Adipocyte (in vitro differentiated cells): ENCODE results near the gene RASGRP3.
A peak's percentile ranks its signal among the peaks of the same experiment; 100 is the strongest.

Experiments used
- DNase-seq: peaks from one replicate; pipeline ENCODE4 v3.0.0-alpha.2; 2015; ENCODE audit warnings: low read depth
- H3K27me3 ChIP-seq: replicated peaks from 2 replicates; pipeline ENCODE4 v1.7.0; 2013; ENCODE audit warnings: mild to moderate bottlenecking, low read length, moderate library complexity; ENCODE audit not compliant: control insufficient read depth, insufficient read depth
- H3K36me3 ChIP-seq: 2 replicates; pipeline ENCODE4 v1.7.0; 2013; ENCODE audit warnings: low read length, mild to moderate bottlenecking, moderate library complexity; ENCODE audit not compliant: control insufficient read depth, insufficient read depth, severe bottlenecking
- H3K4me1 ChIP-seq: 2 replicates; pipeline ENCODE4 v1.7.0; 2013; ENCODE audit warnings: mild to moderate bottlenecking, low read length, moderate library complexity; ENCODE audit not compliant: control insufficient read depth, insufficient read depth
- H3K4me3 ChIP-seq: 2 replicates; pipeline ENCODE4 v1.7.0; 2013; ENCODE audit warnings: mild to moderate bottlenecking, low read length, moderate library complexity
- H3K9ac ChIP-seq: 2 replicates; pipeline ENCODE4 v1.7.0; 2013; ENCODE audit warnings: mild to moderate bottlenecking, low read length, moderate library complexity
- H3K9me3 ChIP-seq: 2 replicates; pipeline ENCODE4 v1.7.0; 2013; ENCODE audit warnings: mild to moderate bottlenecking, low read length, moderate library complexity; ENCODE audit not compliant: control insufficient read depth

Gene RASGRP3

DNA sequence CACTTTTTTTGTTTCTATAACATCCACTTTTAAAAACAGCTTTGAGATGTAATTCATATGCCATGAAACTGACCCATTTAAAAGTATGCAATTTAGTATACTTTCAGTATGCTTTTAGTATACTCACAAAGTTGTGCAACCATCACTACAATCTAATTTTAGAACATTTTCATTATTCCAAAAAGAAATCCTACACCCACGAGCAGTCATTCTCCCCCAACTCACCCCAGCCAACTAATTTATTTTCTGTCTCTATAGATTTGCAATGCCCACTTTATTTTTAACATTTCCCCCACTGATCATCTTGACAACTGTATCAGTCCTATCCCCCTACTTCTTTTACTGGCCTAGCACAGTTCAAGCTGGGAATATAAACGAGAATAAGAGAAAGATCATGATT is 83.6 kb downstream of the RASGRP3 start:
- Histone ChIP-seq H3K36me3 (peaks cover 4% of the 10 kb centered on the region), H3K4me1 (peaks cover 18% of the 10 kb centered on the region), H3K9ac (no peak overlapping the region), H3K27me3 (no peaks in the 10 kb centered on the region), H3K4me3 (no peak overlapping the region), H3K9me3 (no peaks in the 10 kb centered on the region)
- peak; percentile 50 for DNase-seq

DNA sequence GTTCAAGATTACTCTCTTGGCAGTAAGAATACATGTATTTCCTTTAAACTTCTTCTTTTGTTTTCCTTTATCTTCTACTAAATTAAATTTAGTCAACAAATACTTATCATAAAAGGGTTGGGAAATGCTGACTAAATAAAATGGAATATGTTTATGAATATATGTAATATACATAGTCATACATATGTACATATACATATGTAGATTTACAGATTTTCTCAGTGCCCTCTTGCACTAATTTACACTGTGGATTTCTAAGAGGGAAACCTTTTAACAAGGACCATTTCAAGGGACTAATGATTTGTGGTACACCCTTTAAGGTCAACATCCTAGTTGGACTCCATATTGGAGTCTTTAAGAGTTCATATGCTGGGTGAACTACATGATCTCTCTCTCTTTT is 85.4 kb downstream of the RASGRP3 start:
- Histone ChIP-seq H3K36me3 (peaks cover 4% of the 10 kb centered on the region), H3K4me1 (peaks cover 12% of the 10 kb centered on the region)
- no peak for DNase-seq

DNA sequence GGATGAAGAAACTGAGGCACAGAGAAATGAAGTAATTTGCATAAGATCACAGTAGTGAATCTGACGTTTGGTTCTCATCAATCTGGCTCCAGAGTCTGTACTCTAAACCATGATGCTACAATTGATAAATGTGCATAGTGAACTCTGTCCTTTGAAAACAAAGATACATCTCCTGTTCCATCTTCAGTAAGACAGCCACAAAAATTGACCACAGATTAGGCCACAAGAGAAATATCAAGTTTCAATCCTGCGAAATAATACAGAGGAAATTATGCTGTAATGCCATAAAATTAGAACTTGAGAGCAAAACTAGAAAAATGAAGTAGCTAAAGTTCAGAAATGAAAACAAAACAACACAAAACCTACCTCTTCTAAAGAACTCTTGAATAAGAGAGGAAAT is 94.2 kb downstream of the RASGRP3 start:
- H3K36me3 ChIP-seq, result no peaks in the 10 kb centered on the region
- H3K4me3 ChIP-seq, result no peak overlapping the region
- H3K9me3 ChIP-seq, result no peaks in the 10 kb centered on the region
- H3K9ac ChIP-seq, result no peak overlapping the region
- DNase-seq, result no peak
- no peaks in the 10 kb centered on the region for H3K4me1 ChIP-seq
- no peaks in the 10 kb centered on the region for H3K27me3 ChIP-seq

More for the DNA sequence above, 85.4 kb downstream of the RASGRP3 start:
- Histone ChIP-seq H3K4me3 (no peak overlapping the region), H3K27me3 (no peaks in the 10 kb centered on the region), H3K9ac (no peak overlapping the region), H3K9me3 (no peaks in the 10 kb centered on the region)

DNA sequence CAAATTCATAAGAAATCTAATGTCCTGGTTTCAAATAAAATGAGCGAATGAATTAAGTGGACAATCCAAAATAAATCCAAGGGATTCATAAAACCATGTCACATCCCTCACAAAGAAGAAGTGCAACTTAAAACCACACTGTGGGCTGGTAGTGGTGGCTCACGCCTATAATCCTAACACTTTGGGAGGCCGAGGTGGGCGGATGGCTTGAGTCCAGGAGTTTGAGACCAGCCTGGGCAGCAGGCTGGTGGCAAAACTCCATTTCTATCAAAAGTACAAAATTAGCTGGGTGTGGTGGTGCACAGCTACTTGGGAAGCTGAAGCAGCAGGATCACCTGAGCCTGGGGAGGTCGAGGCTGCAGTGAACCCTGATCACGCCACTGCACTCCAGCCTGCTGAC is 97.2 kb downstream of the RASGRP3 start:
- H3K36me3 ChIP-seq, result no peaks in the 10 kb centered on the region
- no peak for DNase-seq
- H3K9me3 ChIP-seq, result no peaks in the 10 kb centered on the region
- no peak overlapping the region for H3K9ac ChIP-seq
- peaks cover 7% of the 10 kb centered on the region for H3K4me1 ChIP-seq
- no peaks in the 10 kb centered on the region for H3K27me3 ChIP-seq
- no peak overlapping the region for H3K4me3 ChIP-seq

DNA sequence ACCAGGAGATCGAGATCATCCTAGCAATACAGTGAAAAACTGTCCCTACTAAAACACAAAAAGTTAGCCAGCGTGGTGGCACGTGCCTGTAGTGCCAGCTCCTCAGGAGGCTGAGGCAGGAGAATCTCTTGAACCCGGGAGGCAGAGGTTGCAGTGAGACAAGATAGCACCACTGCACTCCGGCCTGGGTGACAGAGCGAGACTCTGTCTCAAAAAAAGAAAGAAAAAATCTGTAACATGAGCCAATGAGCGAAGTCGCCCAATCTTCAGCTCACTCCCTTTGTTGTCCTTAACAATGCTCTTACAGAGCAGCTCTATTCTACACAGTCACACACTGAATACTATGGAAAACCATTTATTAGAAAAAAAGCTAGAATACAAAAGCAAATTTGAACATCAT is 100.6 kb downstream of the RASGRP3 start:
- no peak overlapping the region for H3K9ac ChIP-seq
- DNase-seq, result no peak
- no peaks in the 10 kb centered on the region for H3K27me3 ChIP-seq
- no peaks in the 10 kb centered on the region for H3K9me3 ChIP-seq
- H3K36me3 ChIP-seq, result no peaks in the 10 kb centered on the region
- H3K4me3 ChIP-seq, result no peak overlapping the region
- peaks cover 7% of the 10 kb centered on the region for H3K4me1 ChIP-seq

DNA sequence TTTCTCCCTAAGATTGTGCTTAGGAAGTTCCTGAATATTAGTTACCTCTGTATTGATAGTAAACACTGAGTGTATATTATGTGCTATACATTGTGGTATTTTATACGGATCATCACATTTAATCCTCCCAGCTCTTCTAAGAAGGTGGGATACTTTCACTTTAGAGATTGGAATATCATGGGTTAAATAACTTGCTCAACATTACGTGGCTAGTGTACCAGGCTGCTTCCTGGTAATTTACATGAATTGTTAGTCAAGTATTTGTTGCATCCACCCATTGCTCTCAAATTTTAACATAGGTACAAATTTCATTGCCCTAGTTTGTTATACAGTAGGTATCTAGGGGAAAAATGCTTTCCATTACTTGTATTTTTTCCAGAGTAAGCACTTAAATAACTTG is 101.2 kb downstream of the RASGRP3 start:
- no peaks in the 10 kb centered on the region for H3K36me3 ChIP-seq
- peak; percentile 38 for DNase-seq
- no peak overlapping the region for H3K4me3 ChIP-seq
- H3K9me3 ChIP-seq, result no peaks in the 10 kb centered on the region
- H3K27me3 ChIP-seq, result no peaks in the 10 kb centered on the region
- H3K4me1 ChIP-seq, result peaks cover 7% of the 10 kb centered on the region
- no peak overlapping the region for H3K9ac ChIP-seq

DNA sequence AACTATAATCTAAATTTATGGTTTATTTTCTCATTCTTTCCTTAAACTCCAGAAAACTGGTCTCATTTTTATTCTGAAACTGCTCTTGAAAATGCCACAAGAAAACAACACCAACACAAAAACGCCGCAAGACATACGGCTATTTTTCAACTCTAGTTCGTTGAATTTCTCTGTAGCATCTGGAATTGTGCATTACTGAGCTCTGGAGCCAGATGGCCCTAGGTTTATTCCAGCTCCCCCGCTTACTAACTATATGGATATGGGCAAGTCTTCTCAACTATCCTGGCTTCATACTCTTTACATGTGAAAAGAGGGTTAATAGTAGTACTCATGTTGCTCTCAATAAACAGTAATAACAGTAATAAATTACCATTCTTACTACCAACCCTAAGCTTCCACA is 102.8 kb downstream of the RASGRP3 start:
- Histone ChIP-seq H3K27me3 (no peaks in the 10 kb centered on the region), H3K4me3 (no peak overlapping the region), H3K36me3 (peaks cover 9% of the 10 kb centered on the region), H3K9me3 (no peaks in the 10 kb centered on the region), H3K4me1 (peaks cover 7% of the 10 kb centered on the region), H3K9ac (no peak overlapping the region)
- DNase-seq, result no peak

DNA sequence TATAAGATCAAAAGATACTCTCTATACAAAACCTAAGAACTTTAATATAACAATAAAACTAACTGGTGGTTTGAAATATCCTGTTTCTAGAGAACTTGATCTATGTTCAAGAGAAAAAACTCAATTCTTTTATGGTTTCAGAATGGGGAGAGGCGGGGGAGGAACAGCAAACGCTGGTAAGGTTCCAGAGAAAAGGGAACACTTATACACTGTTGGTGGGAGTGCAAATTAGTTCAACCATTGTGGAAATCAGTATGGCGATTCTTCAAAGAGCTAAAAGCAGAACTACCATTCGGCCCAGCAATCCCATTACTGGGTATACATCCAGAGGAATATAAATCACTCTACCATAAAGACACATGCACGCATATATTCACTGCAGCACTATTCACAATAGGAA is 105.4 kb downstream of the RASGRP3 start:
- Histone ChIP-seq H3K9ac (no peak overlapping the region), H3K9me3 (no peaks in the 10 kb centered on the region), H3K4me1 (peaks cover 7% of the 10 kb centered on the region), H3K36me3 (peaks cover 36% of the 10 kb centered on the region), H3K27me3 (no peaks in the 10 kb centered on the region), H3K4me3 (no peak overlapping the region)
- no peak for DNase-seq

DNA sequence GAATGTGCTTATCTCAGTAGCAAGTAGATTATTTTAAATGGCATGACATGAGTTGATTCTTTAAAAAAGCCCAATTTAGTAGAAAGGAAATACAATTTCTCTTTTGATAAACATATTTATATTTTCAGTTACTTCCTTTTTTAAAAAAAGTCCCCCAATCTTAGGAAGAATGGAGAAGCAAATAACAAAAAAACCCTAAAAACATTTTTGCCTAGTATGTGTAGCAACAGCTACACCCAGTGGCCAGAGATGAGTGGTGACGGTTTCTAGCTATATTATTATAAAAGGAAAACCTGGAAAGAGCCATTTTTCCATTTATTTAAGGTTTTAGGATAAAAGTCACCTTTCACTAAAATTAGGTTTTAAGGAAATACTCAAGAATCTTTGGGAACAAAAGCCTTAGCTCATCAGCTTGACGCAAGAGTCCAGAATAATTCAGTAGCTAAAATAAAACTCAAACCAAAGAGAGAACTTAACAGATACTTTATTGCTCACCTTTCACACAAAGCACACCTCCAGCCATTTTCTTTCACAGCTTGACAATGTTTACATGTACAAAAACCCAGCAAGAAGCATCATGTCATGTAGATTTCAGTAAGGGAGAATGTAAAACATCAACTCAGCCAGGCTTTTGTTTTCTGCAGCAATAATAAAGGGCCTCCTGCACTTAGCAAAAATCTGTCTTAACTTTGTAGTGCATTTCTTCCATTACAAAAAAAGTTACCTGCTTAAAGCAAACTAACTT is 106.9 kb downstream of the RASGRP3 start:
- peak; percentile 82 for DNase-seq
- no peaks in the 10 kb centered on the region for H3K9me3 ChIP-seq
- no peak overlapping the region for H3K4me3 ChIP-seq
- H3K4me1 ChIP-seq, result peaks cover 5% of the 10 kb centered on the region
- H3K36me3 ChIP-seq, result peaks cover 47% of the 10 kb centered on the region
- no peaks in the 10 kb centered on the region for H3K27me3 ChIP-seq
- no peak overlapping the region for H3K9ac ChIP-seq

DNA sequence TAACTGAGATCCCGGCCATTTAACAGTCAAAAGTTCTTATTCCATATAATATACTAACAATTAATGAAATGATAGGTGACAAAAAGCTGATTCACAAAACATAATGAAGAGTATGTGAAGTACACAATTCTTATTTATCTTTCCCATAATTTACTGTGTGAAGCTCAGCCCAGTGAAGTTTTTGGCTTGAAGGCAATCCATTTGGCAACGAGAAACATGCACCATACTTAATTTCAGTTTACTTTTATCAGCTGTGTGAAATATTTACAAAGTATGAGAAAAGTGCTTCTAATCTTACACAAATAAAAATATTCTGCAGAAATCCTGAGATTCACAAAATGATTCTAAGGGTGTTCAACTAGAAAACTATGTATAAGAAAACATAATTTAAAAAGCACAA is 110.3 kb downstream of the RASGRP3 start:
- no peak overlapping the region for H3K9ac ChIP-seq
- no peak for DNase-seq
- H3K4me3 ChIP-seq, result no peak overlapping the region
- no peaks in the 10 kb centered on the region for H3K9me3 ChIP-seq
- H3K4me1 ChIP-seq, result peaks cover 21% of the 10 kb centered on the region
- no peaks in the 10 kb centered on the region for H3K27me3 ChIP-seq
- H3K36me3 ChIP-seq, result peaks cover 69% of the 10 kb centered on the region

DNA sequence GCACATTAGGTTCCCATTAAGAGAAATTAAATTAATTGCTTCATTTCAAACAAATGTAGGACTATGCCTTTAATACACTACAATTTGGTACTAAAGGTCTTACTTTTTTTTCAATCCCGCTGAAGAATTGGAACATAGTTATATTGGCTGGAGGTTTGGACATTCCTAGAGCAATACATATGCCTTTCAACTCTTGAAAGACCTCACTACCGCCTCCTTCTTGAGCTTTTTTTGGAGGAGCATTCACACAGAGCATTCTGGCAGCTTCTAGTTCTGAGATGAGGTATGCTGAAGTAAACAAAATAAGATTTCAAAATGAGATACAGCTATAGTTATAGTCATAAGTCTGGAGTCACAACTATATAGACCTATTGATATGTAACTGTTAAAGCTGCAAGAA is 111.8 kb downstream of the RASGRP3 start:
- Histone ChIP-seq H3K9me3 (no peaks in the 10 kb centered on the region), H3K4me3 (no peak overlapping the region), H3K9ac (no peak overlapping the region), H3K27me3 (no peaks in the 10 kb centered on the region), H3K36me3 (peaks cover 83% of the 10 kb centered on the region), H3K4me1 (peaks cover 21% of the 10 kb centered on the region)
- DNase-seq, result peak; percentile 70

DNA sequence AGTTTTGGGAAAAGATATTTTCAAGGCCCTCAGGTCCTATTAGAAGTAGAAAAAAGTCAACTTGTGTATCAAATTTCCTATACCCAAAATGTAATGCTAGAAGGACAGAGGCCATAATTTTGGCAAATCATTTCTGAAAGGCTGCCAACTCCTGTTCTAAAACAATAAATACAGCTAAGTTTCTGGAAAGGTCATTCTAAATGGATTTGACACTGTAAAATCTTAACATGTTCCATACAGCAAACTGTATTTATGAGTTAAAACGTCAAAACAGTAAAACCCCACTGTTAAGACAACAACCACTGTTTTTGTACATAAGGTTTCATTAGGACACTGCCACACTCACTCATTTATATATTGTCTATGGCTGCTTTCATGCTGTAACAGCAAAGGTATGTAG is 113.0 kb downstream of the RASGRP3 start:
- H3K4me1 ChIP-seq, result peaks cover 21% of the 10 kb centered on the region
- H3K9ac ChIP-seq, result no peak overlapping the region
- H3K9me3 ChIP-seq, result no peaks in the 10 kb centered on the region
- peak; percentile 72 for DNase-seq
- no peaks in the 10 kb centered on the region for H3K27me3 ChIP-seq
- no peak overlapping the region for H3K4me3 ChIP-seq
- H3K36me3 ChIP-seq, result peaks cover 83% of the 10 kb centered on the region
